NCI-H69 (cell line): ENCODE results near the gene SMPD2.
"Not testable (repeated sequence)": the region's sequence is repeated elsewhere in the genome, so short reads cannot be mapped to it uniquely, and the experiment has no call there.

ENCODE experiments used
- DNase-seq: peaks from one replicate; lab custom pipeline; 2025; lab: John Stamatoyannopoulos, UW

The SMPD2 gene

GRCh38 chr6:109460161-109460829 lies 19.8 kb downstream of the SMPD2 start:
- DNase-seq, result no peak

GRCh38 chr6:109461205-109461604 lies 20.7 kb downstream of the SMPD2 start:
- DNase-seq, result not testable (repeated sequence)

GRCh38 chr6:109461733-109462526 lies 21.4 kb downstream of the SMPD2 start:
- no peak for DNase-seq

DNA sequence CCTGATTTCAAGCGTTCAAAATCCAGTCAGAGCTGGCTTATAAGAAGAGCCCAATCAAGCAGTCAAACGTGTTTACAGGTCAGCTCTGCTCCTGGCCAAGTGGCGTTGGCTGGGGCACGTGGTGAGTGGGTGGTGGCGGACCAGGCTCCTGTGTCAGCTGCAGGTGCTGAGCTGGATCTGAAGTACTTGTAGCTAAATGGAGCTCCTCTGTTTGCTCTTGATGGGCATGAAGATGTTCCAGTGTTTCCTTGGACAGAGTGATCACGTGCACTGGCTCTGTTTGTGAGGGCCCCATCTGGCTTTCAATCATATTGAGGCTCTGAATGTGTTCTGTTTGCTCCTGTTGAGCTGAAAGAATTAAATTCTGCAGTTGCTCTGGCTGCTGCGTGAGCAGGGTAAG lies 25.2 kb downstream of the SMPD2 start:
- no peak for DNase-seq

DNA sequence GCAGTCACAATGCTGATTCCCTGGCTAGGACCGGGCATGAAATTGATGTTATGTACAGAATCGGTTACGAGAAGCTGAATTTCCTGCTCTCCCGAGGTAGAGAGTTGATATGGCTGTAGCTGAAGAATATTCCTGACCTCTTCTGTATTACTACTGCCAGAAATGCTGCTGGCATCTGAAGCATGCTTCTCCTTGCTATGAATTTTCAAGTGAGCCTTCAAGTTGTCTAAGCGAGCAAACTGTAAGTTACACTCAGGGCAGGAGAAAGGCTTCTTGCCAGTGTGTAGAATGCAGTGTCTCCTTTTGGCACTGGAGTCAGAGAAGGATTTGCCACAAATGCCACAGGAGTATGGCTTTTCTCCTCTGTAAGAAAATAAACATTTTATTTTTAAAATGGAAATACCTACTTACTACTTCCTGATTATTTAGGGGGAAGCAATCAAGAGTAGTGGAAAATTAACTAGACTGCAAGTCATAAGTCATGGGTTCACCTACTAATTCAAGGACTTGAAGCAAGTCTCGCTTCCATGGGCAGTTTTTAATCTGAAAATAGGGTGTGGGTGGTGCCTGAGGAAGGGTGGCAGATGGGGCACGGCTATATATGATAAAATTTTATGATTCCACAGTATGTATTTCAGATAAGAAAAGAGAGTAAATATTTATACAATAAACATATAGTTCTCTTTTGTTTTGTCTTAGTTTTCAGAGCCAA lies 25.8 kb downstream of the SMPD2 start:
- no peak for DNase-seq

DNA sequence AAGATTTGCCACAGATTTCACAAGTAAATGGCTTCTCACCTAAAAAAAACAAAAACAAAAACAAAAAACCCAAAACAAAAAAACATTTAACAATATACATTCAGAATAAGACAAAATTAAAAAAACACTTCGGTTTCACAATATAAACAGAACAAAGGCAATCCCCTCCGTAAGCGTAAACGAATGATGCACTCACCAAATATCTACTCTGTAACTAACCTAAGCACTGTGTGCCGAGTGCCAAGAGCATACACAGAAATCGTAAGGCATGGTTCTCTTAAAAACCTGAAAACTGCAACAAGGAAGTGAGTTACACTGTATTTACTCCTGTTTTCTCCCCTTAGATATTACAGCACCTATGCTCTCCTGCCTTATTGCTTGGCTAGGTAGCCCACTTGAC lies 27.2 kb downstream of the SMPD2 start:
- DNase-seq, result no peak

- no peak for DNase-seq
Observed at GRCh38 chr6:109469591-109470189, 29.2 kb downstream of the SMPD2 start.

- no peak for DNase-seq
Observed at GRCh38 chr6:109471105-109471810, 30.7 kb downstream of the SMPD2 start.

DNA sequence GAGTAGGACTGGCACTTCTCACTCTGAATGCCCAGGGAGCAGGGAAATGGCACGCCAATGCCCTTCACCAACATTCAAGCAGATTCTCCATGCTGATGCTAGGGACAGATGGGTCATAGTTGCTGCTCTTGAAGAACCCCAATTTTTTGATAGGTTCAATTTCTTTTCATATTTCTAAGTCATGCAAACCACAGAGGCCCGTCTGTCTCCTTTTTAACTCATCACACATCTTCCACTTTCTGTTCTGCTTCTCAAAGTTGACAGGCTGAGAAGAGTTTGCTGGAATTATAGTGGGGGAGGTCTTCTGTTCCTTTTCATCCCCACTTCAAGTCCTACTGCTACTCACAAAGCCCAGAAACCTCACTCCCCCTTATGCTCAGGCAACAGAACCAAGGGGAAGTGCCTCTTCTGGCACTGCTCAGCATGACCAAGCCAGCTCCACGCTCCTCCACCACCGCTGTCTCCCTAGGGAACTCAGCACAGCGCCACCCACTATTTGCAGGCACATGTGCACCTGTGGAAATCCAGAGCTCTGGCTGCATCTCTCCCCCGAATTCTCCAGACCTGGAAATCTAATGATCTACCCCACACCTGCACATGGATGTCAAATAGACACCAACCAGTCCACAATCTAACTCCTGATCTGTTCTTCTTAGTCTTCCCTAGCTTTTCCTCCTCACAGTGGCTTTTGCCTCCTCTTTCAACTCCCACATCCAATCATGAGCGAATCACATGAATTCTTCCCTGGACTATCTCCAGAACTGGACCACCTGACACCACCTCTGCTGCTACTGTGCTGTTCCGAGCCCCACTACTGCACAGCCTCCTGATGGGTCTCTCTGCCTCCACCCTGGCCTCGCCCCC lies 31.8 kb downstream of the SMPD2 start:
- no peak for DNase-seq

- no peak for DNase-seq
Observed at GRCh38 chr6:109473120-109473519, 32.6 kb downstream of the SMPD2 start.

DNA sequence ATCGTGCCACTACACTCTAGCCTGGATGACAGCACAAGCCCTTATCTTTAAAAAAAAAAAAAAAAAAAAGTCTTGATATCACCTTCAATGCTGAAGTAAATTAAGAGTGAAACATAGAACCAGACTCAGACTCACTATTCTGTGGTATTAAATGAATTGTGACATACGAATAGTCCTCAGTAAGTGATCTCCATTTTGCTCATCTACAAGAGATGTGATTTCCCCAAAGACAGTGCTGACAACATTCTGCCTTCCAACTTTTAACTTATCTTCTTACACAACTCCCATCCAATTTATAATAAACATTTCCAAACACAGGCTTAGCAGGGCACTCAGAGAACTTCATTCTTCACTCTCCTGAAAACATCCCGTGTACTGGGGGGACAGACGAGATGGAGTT lies 34.5 kb downstream of the SMPD2 start:
- DNase-seq, result no peak

- DNase-seq, result no peak
Observed at GRCh38 chr6:109475625-109476024, 35.1 kb downstream of the SMPD2 start.

GRCh38 chr6:109477184-109477583 lies 36.7 kb downstream of the SMPD2 start:
- no peak for DNase-seq

GRCh38 chr6:109477725-109478124 lies 37.2 kb downstream of the SMPD2 start:
- no peak for DNase-seq

DNA sequence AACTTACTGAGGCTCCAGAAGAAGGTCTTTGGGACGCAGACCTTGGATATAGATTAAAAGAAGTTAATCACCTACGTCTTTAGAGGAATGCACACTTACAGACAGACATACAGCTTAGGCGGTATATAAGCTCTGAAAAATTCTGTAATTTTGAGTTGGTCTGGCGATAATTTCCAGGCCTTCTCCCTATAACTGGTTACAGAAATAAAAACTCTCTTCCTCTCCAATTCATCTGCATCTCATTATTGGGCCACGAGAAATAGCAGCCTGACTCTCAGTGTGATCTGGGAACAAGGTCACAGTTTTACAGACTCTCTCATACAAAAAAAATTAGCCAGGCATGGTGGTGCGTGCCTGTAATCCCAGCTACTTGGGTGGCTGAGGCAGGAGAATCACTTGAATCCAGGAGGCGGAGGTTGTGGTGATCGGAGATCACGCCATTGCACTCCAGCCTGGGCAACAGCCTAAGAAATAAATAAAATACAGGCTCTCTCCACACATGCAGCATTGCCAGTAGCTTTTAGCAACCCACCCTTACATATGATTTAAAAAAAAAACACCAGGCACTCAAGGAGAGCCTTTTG lies 37.8 kb downstream of the SMPD2 start:
- DNase-seq, result no peak

DNA sequence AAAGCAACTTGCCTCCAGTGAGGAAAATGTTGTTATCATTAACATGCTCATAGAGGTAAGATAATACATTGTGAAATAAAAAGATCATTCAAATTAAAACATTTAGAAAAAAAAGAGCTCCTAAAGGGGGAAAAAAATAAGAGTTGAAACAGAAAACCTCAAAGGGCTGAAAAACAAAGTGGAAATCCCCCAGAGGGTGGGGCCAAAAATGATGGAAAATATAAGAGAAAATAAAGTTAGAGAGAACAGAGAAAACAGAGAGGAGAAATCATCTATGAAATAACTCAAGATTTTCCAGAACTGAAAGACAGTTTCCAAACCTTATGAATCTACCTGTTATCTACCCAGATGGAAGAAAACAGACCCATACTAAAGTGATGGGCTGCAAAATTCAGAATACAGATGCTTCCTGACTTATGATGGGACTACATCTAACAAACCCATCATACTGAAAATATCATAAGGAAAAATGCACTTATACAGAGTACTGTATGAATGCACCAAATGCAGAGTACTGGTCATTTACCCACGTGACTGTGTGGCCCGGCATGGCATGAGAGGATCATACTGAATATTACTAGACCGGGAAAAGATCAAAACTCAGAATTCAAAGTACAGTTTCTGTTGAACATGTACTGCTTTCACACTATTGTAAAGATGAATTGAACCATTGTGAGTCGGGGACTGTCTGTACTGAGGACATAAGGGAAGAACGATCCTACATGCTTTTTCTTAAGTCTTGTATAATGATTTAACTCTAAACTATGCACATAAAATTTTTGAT lies 38.5 kb downstream of the SMPD2 start:
- DNase-seq, result no peak

- DNase-seq, result no peak
Observed at GRCh38 chr6:109480993-109481480, 40.5 kb downstream of the SMPD2 start.

GRCh38 chr6:109482905-109483734 lies 42.6 kb downstream of the SMPD2 start, which contains the start of gene ZBTB24:
Gene ZBTB24, minus strand, starts transcription at chr6:109483219. Its CDS starts 1,193 bp downstream, at chr6:109482026.
- peak; percentile 94 for DNase-seq

GRCh38 chr6:109483735-109484057 lies 43.2 kb downstream of the SMPD2 start:
- DNase-seq, result no peak
